Measurements from ENCODE around the gene ECPAS.

Gene ECPAS

GRCh38 chr9:111389406-111389805, 94.8 kb downstream of the ECPAS start:
- H3K9me3 ChIP-seq (replicated peaks in 1 of 11) = no peaks in the 10 kb centered on the region
- no peak overlapping the region for H3K4me2 ChIP-seq
- H3K4me1 ChIP-seq = no peaks in the 10 kb centered on the region
- H3K27ac ChIP-seq = no peak overlapping the region
- peaks cover 94 to 100% (median 100%) of the 10 kb centered on the region in 11 experiments for H3K36me3 ChIP-seq
- H4K20me1 ChIP-seq = peaks cover 0 to 12% (median 0%) of the 10 kb centered on the region in 11 experiments; a peak in 4 of 22 replicates
- TF ChIP-seq Cebpa-rat (IDR thresholded peaks at IDR 0.05) = no peak
- no peak overlapping the region for H3K4me3 ChIP-seq
- H3K9ac ChIP-seq = no peak overlapping the region
- no peaks in the 10 kb centered on the region for H3K27me3 ChIP-seq

- Histone ChIP-seq H4K20me1 (peaks cover 0 to 12% (median 0%) of the 10 kb centered on the region in 11 experiments; a peak in 4 of 22 replicates), H3K27ac (no peak overlapping the region), H3K27me3 (no peaks in the 10 kb centered on the region), H3K36me3 (peaks cover 94 to 100% (median 100%) of the 10 kb centered on the region in 11 experiments), H3K4me3 (no peak overlapping the region), H3K9ac (no peak overlapping the region), H3K4me1 (no peaks in the 10 kb centered on the region), H3K9me3 (replicated peaks in 1 of 11) (no peaks in the 10 kb centered on the region), H3K4me2 (no peak overlapping the region)
- TF ChIP-seq Cebpa-rat (IDR thresholded peaks at IDR 0.05) = no peak
These were observed 97.8 kb downstream of the ECPAS start for GRCh38 chr9:111386386-111386785.

DNA sequence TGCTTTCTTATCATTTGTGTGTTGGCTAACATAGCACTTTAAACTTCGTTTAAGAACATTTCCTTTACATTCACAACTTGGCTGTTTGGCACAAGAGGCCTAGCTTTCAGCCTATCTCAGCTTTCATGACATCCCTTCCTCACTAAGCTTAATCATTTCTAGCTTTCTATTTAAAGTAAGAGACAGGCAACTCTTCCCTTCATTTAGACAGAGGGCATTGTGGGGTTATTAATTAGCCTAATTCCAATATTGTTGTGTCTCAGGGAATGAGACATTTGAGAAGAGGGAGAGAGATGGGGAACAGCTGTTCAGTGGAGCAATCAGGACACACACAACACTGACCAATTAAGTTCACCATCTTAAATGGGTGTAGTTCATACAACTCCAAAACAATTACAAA, 103.2 kb downstream of the ECPAS start:
- peaks cover 90 to 100% (median 98%) of the 10 kb centered on the region in 11 experiments for H3K36me3 ChIP-seq
- H3K4me3 ChIP-seq = no peak overlapping the region
- H3K4me2 ChIP-seq = no peak overlapping the region
- peaks cover 0 to 3% (median 0%) of the 10 kb centered on the region in 11 experiments; a peak in 1 of 22 replicates for H4K20me1 ChIP-seq
- H3K9ac ChIP-seq = no peak overlapping the region
- no peaks in the 10 kb centered on the region for H3K9me3 ChIP-seq (replicated peaks in 1 of 11)
- no peak overlapping the region for H3K27ac ChIP-seq
- H3K27me3 ChIP-seq = no peaks in the 10 kb centered on the region
- TF ChIP-seq Cebpa-rat (IDR thresholded peaks at IDR 0.05) = no peak
- no peaks in the 10 kb centered on the region for H3K4me1 ChIP-seq

- Histone ChIP-seq H3K27ac (no peak overlapping the region), H3K27me3 (no peaks in the 10 kb centered on the region), H3K9ac (no peak overlapping the region), H3K36me3 (peaks cover 94 to 100% (median 97%) of the 10 kb centered on the region in 11 experiments), H3K4me3 (no peak overlapping the region), H3K4me1 (no peaks in the 10 kb centered on the region), H4K20me1 (no peaks in the 10 kb centered on the region), H3K9me3 (replicated peaks in 1 of 11) (no peaks in the 10 kb centered on the region), H3K4me2 (no peak overlapping the region)
- TF ChIP-seq Cebpa-rat (IDR thresholded peaks at IDR 0.05) = no peak
These were observed 108.2 kb downstream of the ECPAS start for GRCh38 chr9:111375817-111376564.

GRCh38 chr9:111375062-111375461, 109.1 kb downstream of the ECPAS start:
- Histone ChIP-seq H3K9me3 (replicated peaks in 1 of 11) (no peaks in the 10 kb centered on the region), H3K4me3 (no peak overlapping the region), H3K4me2 (no peak overlapping the region), H3K9ac (no peak overlapping the region), H4K20me1 (no peaks in the 10 kb centered on the region), H3K27me3 (no peaks in the 10 kb centered on the region), H3K36me3 (peaks cover 95 to 100% (median 97%) of the 10 kb centered on the region in 11 experiments), H3K4me1 (no peaks in the 10 kb centered on the region), H3K27ac (no peak overlapping the region)
- TF ChIP-seq Cebpa-rat (IDR thresholded peaks at IDR 0.05) = no peak

DNA sequence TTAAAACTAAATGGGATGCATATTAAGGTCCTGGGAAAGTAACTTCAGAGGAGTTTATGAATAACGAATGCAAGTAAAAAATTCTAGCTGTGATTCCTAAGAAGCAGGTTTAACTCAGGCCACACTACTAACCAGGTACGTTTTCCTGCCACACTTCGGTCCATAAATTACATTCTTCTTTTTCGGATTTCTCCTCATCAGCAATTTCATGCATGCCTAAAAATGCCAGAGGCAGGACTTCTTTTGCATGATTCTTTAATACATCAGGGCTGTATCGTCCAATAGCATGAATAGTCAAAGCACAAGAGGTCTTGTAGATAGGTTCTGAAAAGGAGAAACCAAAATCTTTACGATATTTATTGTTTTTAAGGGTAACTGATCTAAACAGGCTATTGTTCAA, 111.9 kb downstream of the ECPAS start:
- Histone ChIP-seq H3K36me3 (peaks cover 96 to 100% (median 97%) of the 10 kb centered on the region in 11 experiments), H3K27me3 (no peaks in the 10 kb centered on the region), H4K20me1 (no peaks in the 10 kb centered on the region; a peak in 1 of 22 replicates), H3K27ac (no peak overlapping the region), H3K4me1 (no peaks in the 10 kb centered on the region), H3K9ac (no peak overlapping the region), H3K4me2 (no peak overlapping the region), H3K4me3 (no peak overlapping the region), H3K9me3 (replicated peaks in 1 of 11) (no peaks in the 10 kb centered on the region)
- no peak for TF ChIP-seq Cebpa-rat (IDR thresholded peaks at IDR 0.05)

- TF ChIP-seq Cebpa-rat (IDR thresholded peaks at IDR 0.05) = no peak
- Histone ChIP-seq H3K27ac (no peak overlapping the region), H3K4me3 (no peak overlapping the region), H3K9ac (no peak overlapping the region), H3K9me3 (replicated peaks in 1 of 11) (no peaks in the 10 kb centered on the region), H3K4me2 (no peak overlapping the region), H4K20me1 (no peaks in the 10 kb centered on the region; a peak in 1 of 22 replicates), H3K4me1 (no peaks in the 10 kb centered on the region), H3K36me3 (peaks cover 96 to 100% (median 98%) of the 10 kb centered on the region in 11 experiments), H3K27me3 (no peaks in the 10 kb centered on the region)
These were observed 117.2 kb downstream of the ECPAS start for GRCh38 chr9:111366978-111367377.

GRCh38 chr9:111362526-111362925, 121.7 kb downstream of the ECPAS start:
- H3K4me1 ChIP-seq = no peaks in the 10 kb centered on the region
- H3K9ac ChIP-seq = no peak overlapping the region
- no peaks in the 10 kb centered on the region for H4K20me1 ChIP-seq
- no peak overlapping the region for H3K4me3 ChIP-seq
- TF ChIP-seq Cebpa-rat (IDR thresholded peaks at IDR 0.05) = no peak
- H3K27ac ChIP-seq = no peak overlapping the region
- no peaks in the 10 kb centered on the region for H3K9me3 ChIP-seq (replicated peaks in 1 of 11)
- no peak overlapping the region for H3K4me2 ChIP-seq
- no peaks in the 10 kb centered on the region for H3K27me3 ChIP-seq
- H3K36me3 ChIP-seq = peaks cover 68 to 90% (median 81%) of the 10 kb centered on the region in 11 experiments

DNA sequence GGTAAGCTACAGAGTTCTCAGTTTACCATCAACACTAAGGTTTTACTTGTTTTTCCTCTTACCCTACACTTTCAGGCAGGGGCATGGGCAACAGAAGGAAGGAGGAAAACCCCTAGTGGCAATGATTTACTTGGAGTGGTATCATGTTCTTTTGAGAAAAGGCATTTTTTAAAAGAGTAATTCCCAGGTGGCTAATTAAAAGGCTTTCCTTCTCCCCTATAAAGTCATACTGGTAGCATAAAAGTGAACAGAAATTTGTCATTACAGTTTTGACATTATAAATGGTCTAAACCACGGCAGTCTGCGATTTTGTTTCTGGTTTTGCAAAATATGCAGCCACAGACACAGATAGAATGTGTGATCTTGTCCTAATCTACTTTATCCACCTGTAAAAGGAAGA, 123.3 kb downstream of the ECPAS start:
- Histone ChIP-seq H3K4me3 (no peak overlapping the region), H4K20me1 (no peaks in the 10 kb centered on the region), H3K4me2 (no peak overlapping the region), H3K36me3 (peaks cover 51 to 73% (median 65%) of the 10 kb centered on the region in 11 experiments), H3K9ac (no peak overlapping the region), H3K9me3 (replicated peaks in 1 of 11) (no peaks in the 10 kb centered on the region), H3K27me3 (no peaks in the 10 kb centered on the region), H3K4me1 (no peaks in the 10 kb centered on the region; a peak in 1 of 20 replicates), H3K27ac (no peak overlapping the region)
- TF ChIP-seq Cebpa-rat (IDR thresholded peaks at IDR 0.05) = no peak

Measured in BLaER1 treated with 17β-estradiol and CSF1 and Interleukin-3, amounts not matched to agents 10 nM and 100 nM (cell line).